ENCODE data around the gene SCYGR6. TPM values are rescaled to one million over a fixed set of nuclear protein-coding genes. Genes with fewer than 3 reads are reported as not detected.
A peak's percentile ranks its signal among the peaks of the same experiment; 100 is the strongest.
"Not testable (repeated sequence)": the region's sequence is repeated elsewhere in the genome, so short reads cannot be mapped to it uniquely, and the experiment has no call there.

Gene SCYGR6
- total RNA-seq, 2 donors from 2014 or later = not detected

GRCh38 chr2:227766373-227766883, 41.9 kb upstream of the SCYGR6 start:
- intact Hi-C loops (cut with DNase I) = loop anchor here (5.0 kb wide), 3 partner anchors 109 to 359 kb away; partner anchors contain the start of gene AGFG1
- Histone ChIP-seq H3K27me3 (replicated peaks; ENCODE audit: insufficient read depth) (no peaks in the 10 kb centered on the region), H3K4me1 (replicated peaks) (no peaks in the 10 kb centered on the region), H3K4me3 (no peak overlapping the region), H3K36me3 (no peaks in the 10 kb centered on the region), H3K9me3 (no peaks in the 10 kb centered on the region), H3K27ac (no peak overlapping the region)
- 31% methylated on average over 11 of the region's 11 CpGs for WGBS
- peak; percentile 62 for DNase-seq (ENCODE audit: low spot score)
- TF ChIP-seq, protein P1, sequence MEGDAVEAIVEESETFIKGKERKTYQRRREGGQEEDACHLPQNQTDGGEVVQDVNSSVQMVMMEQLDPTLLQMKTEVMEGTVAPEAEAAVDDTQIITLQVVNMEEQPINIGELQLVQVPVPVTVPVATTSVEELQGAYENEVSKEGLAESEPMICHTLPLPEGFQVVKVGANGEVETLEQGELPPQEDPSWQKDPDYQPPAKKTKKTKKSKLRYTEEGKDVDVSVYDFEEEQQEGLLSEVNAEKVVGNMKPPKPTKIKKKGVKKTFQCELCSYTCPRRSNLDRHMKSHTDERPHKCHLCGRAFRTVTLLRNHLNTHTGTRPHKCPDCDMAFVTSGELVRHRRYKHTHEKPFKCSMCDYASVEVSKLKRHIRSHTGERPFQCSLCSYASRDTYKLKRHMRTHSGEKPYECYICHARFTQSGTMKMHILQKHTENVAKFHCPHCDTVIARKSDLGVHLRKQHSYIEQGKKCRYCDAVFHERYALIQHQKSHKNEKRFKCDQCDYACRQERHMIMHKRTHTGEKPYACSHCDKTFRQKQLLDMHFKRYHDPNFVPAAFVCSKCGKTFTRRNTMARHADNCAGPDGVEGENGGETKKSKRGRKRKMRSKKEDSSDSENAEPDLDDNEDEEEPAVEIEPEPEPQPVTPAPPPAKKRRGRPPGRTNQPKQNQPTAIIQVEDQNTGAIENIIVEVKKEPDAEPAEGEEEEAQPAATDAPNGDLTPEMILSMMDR (IDR thresholded peaks at IDR 0.05) = peak; percentile 71 to 79 (median 76)
- TF ChIP-seq POLR2A (IDR thresholded peaks at IDR 0.05) (no peak), POLR2AphosphoS5 (IDR thresholded peaks at IDR 0.05) (no peak)

DNA sequence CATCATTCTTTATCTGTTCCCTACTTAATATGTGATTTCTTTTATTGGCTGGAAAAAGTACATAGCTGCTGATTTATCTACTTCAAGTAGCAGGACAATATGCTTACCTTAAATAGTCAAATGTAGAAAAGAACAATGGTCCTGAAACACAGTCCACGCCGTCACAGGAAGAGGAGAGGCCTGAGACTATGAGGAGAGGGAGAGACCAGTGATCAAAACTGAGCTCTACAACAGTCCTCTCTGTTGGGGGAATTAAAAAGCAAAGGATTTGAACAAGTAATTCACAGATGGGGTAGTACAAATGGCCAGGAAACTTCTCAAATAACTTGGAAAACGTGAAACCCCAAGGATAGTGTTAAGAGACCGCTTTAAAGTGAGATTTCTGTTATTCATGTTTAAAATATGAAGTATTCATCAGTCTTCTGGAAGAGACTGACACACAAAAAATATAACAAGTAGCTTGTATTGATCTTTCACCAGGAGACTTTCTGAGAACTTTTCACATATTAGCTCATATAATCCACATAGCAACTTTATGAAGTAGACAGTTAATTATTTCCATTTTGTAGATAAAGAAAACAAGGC, 41.3 kb upstream of the SCYGR6 start:
- H3K27me3 ChIP-seq (replicated peaks; ENCODE audit: insufficient read depth) = no peaks in the 10 kb centered on the region
- no peaks in the 10 kb centered on the region for H3K9me3 ChIP-seq
- intact Hi-C loops (cut with DNase I) = loop anchor here (5.0 kb wide), 3 partner anchors 109 to 359 kb away; partner anchors contain the start of gene AGFG1
- H3K4me1 ChIP-seq (replicated peaks) = no peaks in the 10 kb centered on the region
- TF ChIP-seq POLR2AphosphoS5 (IDR thresholded peaks at IDR 0.05) (no peak), POLR2A (IDR thresholded peaks at IDR 0.05) (no peak)
- TF ChIP-seq, protein P1 (IDR thresholded peaks at IDR 0.05) = no peak
- no peak overlapping the region for H3K27ac ChIP-seq
- H3K4me3 ChIP-seq = no peak overlapping the region
- WGBS = 71% methylated on average over 4 of the region's 4 CpGs
- DNase-seq (ENCODE audit: low spot score) = no peak
- H3K36me3 ChIP-seq = no peaks in the 10 kb centered on the region

GRCh38 chr2:227761740-227762476, 37.4 kb upstream of the SCYGR6 start:
- Histone ChIP-seq H3K36me3 (no peaks in the 10 kb centered on the region), H3K27ac (no peak overlapping the region), H3K27me3 (replicated peaks; ENCODE audit: insufficient read depth) (no peaks in the 10 kb centered on the region), H3K4me1 (replicated peaks) (no peaks in the 10 kb centered on the region), H3K9me3 (no peaks in the 10 kb centered on the region), H3K4me3 (no peak overlapping the region)
- TF ChIP-seq POLR2AphosphoS5 (IDR thresholded peaks at IDR 0.05) (no peak), POLR2A (IDR thresholded peaks at IDR 0.05) (no peak)
- TF ChIP-seq, protein P1 (IDR thresholded peaks at IDR 0.05) = no peak
- DNase-seq (ENCODE audit: low spot score) = no peak
- intact Hi-C loops (cut with DNase I) = no loop called here
- WGBS = 23% methylated on average over 6 of the region's 6 CpGs

DNA sequence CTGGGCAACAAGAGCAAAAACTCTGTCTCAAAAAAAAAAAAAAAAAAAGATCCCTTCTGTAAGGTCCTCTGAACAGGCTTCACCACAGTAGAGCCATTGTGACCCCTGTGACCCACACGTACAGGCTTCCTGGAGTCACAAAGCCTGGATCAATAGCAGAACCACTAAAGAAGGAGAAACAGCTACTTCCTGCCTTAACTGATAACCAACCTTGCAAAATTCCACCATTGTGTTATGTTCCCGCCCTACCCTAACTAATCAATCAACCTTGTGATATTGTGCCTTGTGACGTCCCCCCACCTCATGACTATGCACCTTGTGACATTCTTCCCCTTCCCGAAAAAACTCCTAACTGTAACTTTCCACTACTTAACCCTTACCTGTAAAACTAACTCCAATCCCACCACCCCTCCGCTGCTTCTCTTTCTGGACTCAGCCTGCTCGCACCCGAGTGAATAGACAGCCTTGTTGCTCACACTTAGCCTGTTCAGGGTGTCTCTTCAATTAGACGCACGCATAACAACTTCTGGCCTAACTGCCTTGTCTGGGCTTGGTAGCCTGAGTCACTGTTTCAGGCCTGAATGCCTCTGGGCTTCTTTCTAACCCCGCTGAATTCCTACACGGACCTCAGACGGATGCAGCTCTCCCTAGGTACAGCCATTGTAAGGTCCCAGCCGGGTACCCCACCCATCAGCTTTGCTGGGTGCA, 35.0 kb upstream of the SCYGR6 start:
- H3K4me3 ChIP-seq = no peak overlapping the region
- no peaks in the 10 kb centered on the region for H3K27me3 ChIP-seq (replicated peaks; ENCODE audit: insufficient read depth)
- 74% methylated on average over 13 of the region's 13 CpGs for WGBS
- DNase-seq (ENCODE audit: low spot score) = no peak
- no peaks in the 10 kb centered on the region for H3K9me3 ChIP-seq
- no peaks in the 10 kb centered on the region for H3K4me1 ChIP-seq (replicated peaks)
- TF ChIP-seq, protein P1 (IDR thresholded peaks at IDR 0.05) = no peak
- TF ChIP-seq POLR2AphosphoS5 (IDR thresholded peaks at IDR 0.05) (no peak), POLR2A (IDR thresholded peaks at IDR 0.05) (no peak)
- no peak overlapping the region for H3K27ac ChIP-seq
- intact Hi-C loops (cut with DNase I) = no loop called here
- no peaks in the 10 kb centered on the region for H3K36me3 ChIP-seq

GRCh38 chr2:227756261-227756660, 31.7 kb upstream of the SCYGR6 start:
- H3K4me1 ChIP-seq (replicated peaks); H3K27ac ChIP-seq; DNase-seq (ENCODE audit: low spot score); H3K27me3 ChIP-seq (replicated peaks; ENCODE audit: insufficient read depth); H3K9me3 ChIP-seq; H3K4me3 ChIP-seq; H3K36me3 ChIP-seq; intact Hi-C loops (cut with DNase I): not testable (repeated sequence)
- WGBS = 66% methylated on average over 4 of the region's 4 CpGs
